Upper lobe of left lung (tissue), 4 donors: ENCODE data around the gene ATRNL1.

ENCODE experiments used
- POLR2A ChIP-seq, 4 donors: fragments of 450-650 bp; IDR thresholded peaks; one replicate each; pipeline ENCODE4 v1.5.1; 2016 to 2017; ENCODE audit warnings: antibody characterized with exemption in 4 of 4, mild to moderate bottlenecking in 2 of 4
- TF ChIP-seq, protein P1 (sequence below), 6 experiments: fragments of 450-650 bp in 4 of 6; fragments of 200-600 bp in 2 of 6; sonication (generic) in 2 of 6; IDR thresholded peaks; one replicate each; pipeline ENCODE4 v1.5.1; 2016 to 2019; ENCODE audit warnings: antibody characterized with exemption in 6 of 6

DNA sequence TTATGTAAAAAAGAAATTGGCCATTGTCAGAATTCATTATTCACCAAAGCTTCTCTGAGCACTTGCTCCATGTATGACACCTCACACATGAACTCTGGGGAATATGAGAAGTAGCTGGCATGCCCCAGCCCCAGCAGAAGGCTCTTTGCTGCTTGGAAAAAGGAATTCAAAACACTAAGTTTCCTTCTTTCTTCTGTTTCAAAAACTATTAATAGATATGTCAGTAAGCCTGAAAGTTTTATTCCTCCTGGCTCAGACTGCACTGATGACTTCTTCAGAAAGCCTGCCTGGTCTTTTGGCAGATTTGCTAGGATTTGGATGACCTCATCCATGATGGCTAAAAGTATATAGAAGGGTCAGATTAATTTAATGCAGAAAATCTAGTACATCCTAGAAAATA is 668.9 kb downstream of the ATRNL1 start:
- no peak for TF ChIP-seq POLR2A (IDR thresholded peaks at IDR 0.05)
- TF ChIP-seq, protein P1, sequence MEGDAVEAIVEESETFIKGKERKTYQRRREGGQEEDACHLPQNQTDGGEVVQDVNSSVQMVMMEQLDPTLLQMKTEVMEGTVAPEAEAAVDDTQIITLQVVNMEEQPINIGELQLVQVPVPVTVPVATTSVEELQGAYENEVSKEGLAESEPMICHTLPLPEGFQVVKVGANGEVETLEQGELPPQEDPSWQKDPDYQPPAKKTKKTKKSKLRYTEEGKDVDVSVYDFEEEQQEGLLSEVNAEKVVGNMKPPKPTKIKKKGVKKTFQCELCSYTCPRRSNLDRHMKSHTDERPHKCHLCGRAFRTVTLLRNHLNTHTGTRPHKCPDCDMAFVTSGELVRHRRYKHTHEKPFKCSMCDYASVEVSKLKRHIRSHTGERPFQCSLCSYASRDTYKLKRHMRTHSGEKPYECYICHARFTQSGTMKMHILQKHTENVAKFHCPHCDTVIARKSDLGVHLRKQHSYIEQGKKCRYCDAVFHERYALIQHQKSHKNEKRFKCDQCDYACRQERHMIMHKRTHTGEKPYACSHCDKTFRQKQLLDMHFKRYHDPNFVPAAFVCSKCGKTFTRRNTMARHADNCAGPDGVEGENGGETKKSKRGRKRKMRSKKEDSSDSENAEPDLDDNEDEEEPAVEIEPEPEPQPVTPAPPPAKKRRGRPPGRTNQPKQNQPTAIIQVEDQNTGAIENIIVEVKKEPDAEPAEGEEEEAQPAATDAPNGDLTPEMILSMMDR (IDR thresholded peaks at IDR 0.05) = no peak
